Stimulated activated CD4-positive, alpha-beta T cell treated with anti-CD3 and anti-CD28 coated beads, Interleukin-4, amount 100 ng/mL, for 4 hours (primary cell): ENCODE data around the gene TJP1.
"Not testable (repeated sequence)": the region's sequence is repeated elsewhere in the genome, so short reads cannot be mapped to it uniquely, and the experiment has no call there.

Experiments used
- DNase-seq, 2 experiments: peaks; one replicate each; pipeline ENCODE4 v3.0.0-alpha.2; 2020

Gene TJP1

DNA sequence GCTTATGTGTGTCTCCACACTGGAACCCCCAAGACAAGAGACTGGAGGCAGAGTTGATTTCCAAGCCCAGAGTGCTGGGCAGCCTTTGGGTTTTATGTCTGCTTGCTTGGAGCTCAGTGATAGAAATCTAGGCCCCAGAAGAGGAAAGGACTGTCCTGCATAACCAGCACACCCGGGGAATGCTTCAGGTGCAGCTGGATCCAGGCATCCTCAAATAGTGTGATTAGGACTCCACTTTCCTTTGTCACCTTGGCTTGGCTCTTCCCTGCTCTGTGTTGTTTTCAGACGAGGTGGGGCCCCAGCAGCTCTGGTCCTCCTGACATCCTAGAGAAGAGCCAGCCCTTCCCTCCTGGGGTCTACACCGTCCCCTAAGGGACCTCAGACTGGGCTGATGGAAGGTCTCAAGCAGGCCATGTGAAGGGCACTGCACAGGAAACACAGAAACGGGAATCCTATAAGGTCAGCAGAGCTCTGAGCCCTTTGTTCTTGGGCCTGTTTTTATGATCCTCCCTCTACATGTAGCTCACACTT, 143.7 kb downstream of the TJP1 start:
- no peak for DNase-seq

GRCh38 chr15:29677871-29678461, 144.3 kb downstream of the TJP1 start:
- no peak for DNase-seq

DNA sequence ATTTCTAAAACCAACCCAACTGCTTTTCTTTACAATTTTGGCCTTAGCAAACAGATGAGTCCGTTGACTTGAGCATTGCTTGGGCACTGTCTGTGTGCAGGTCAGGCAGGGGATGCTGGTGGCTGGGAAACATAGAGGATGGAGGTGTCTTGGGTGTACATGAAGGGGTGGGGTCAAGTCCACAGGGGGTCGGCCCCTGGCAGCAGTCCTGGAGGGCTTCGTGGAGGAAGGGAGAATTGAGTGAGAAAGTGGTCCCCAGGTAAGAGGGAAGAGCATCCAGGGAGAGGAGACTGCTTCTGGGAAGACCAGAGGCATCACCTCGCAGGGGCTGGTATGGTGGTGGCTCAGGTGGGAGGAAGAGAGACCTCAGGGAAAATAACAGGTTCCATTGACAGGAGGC, 144.8 kb downstream of the TJP1 start:
- no peak for DNase-seq

- no peak for DNase-seq
These were observed 145.3 kb downstream of the TJP1 start for GRCh38 chr15:29676961-29677402.

DNA sequence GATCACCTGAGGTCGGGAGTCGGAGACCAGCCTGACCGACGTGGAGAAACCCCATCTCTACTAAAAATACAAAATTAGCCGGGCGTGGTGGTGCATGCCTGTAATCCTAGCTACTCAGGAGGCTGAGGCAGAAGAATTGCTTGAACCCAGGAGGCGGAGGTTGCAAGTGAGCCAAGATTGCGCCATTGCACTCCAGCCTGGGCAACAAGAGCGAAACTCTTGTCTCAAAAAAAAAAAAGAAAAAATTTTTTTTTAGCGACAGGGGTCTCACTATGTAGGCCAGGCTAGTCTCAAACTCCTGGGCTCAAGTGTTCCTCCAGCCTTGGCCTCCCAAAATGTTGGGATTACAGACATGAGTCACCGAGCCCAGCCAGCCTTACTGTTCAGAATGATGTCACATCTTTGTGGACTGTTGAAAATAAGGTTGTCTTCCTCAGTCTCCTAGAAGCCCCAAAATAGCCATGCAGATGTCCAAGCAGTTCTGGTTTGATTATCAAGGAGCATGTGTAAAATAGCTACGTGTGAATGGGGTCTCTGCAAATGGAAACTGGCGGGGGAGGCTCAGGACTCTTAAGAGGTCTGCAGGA, 145.8 kb downstream of the TJP1 start:
- DNase-seq, result not testable (repeated sequence)

GRCh38 chr15:29675791-29676301, 146.4 kb downstream of the TJP1 start:
- no peak for DNase-seq

GRCh38 chr15:29674661-29675533, 147.4 kb downstream of the TJP1 start:
- no peak for DNase-seq

DNA sequence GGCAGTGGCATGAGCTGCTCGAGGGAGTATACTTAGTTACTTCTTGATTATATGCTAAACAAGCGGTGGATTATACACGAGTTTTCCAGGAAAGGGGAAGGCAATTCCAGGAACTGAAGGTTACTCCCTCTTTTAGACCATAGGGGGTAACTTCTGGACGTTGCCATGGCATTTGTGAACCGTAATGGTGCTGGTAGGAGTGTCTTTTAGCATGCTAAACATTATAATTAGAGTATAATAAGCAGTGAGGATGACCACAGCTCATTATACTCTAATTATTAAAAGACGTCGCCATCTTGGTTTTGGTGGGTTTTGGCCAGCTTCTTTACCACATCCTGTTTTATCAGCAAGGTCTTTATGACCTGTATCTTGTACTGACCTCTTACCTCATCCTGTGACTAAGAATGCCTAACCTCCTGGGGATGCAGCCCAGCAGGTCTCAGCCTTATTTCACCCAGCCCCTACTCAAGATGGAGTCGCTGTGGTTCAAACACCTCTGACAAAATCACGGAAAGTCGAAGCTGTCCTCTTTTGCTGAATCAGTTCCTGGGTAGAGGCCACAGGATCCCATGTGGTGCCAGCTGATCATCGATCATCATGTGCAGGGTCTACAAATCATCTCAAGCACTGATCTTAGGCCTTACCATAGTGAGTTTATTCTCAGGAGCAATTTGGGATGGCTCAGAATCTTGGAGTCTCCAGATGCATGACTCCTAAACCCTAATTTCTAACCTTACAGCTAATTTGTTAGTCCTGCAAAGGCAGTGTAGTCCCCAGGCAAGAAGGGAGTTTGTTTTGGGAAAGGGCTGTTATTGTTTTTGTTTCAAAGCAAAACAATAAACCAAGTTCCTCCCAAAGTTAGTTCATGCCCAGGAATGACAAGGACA, 149.1 kb downstream of the TJP1 start:
- no peak for DNase-seq

GRCh38 chr15:29672446-29672845, 149.8 kb downstream of the TJP1 start:
- DNase-seq, result no peak

- DNase-seq, result not testable (repeated sequence)
These were observed 150.2 kb downstream of the TJP1 start for GRCh38 chr15:29672046-29672445.

DNA sequence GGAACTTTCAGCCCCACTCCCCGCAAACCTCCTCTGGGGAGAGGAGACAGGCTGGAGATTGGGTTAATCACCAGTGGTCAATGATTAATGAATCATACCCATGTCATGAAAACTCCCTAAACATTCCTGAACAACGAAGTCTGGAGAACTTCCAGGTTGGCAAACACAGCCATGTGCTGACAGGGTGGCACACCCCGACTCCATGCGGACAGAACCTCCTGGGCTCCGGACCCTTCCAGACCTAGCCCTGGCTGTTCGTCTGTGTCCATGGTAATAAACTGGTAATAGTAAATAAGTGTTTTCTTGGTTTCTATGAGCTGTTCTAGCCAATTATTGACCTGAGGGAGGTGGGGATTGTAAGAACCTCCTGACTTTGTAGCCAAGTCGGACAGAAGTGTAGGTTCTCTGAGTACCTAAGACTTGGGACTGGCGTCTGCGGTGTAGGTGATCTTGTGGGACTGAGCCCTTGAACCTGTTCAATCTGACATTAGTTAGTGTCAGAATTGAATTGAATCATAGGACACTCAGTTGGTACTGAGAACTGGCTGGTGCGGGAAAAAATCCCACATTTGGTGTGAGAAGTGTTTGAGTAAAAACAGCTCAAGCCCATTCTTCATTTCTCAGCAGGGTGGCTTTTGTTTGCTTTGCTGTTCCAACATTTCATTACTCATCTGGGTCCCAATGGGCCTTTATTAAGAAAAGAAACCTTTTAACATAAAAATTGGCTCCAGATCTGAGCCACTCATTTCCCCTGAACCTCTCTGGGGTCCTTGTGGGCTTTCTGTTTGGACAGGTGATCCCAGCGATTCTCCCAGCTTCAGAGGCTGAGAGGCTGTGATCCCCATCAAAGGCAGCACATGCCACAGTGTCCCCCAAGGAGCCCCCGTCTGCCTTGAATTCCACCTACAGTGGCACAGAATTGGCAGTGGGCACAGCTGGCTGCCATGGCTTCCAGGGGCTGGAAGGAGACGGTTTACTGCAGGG, 151.0 kb downstream of the TJP1 start:
- DNase-seq, result no peak

GRCh38 chr15:29670266-29670665, 152.0 kb downstream of the TJP1 start:
- no peak for DNase-seq

- no peak for DNase-seq
These were observed 152.4 kb downstream of the TJP1 start for GRCh38 chr15:29669823-29670222.

GRCh38 chr15:29668120-29668602, 154.1 kb downstream of the TJP1 start:
- no peak for DNase-seq

DNA sequence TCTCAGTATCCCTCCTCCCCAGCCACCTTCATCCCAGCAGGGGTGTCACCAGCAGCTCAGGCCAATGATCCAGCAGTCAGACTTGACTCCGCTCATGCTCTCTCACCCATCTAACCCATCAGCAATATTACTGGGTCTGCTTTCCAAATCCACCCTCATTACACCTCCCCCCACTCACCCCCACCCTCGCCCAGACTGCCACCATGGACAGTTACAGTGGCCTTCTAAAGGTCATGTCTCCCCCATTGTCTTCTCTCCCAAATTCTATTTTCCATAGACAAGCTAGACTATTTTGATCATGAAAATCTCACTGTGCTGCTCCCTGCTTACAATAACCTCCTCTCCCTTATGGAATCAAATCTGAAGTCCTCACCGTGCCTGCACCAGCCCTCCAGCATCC, 156.0 kb downstream of the TJP1 start:
- no peak for DNase-seq

- no peak for DNase-seq
These were observed 156.7 kb downstream of the TJP1 start for GRCh38 chr15:29665444-29666003.

DNA sequence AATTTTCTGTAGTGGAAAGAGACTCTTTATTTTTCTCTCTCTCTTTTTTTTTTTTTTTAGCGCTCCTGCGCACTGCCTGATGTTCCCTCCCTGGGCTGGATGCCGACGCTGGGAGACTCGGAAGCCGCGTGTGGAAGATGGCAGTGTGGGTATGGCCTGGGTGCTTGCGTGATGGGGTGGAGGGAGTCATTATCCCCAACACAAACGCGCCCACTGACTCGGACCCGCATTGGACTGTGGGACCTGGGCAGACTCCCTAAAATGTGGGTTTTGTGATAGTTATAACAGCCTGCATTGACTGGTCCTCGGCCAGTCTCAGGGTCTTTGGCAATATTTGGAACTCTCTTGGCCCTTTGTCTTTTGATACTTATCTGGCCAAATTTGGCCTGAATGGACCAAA, 157.9 kb downstream of the TJP1 start:
- no peak for DNase-seq

GRCh38 chr15:29657476-29657817, 164.8 kb downstream of the TJP1 start:
- not testable (repeated sequence) for DNase-seq

DNA sequence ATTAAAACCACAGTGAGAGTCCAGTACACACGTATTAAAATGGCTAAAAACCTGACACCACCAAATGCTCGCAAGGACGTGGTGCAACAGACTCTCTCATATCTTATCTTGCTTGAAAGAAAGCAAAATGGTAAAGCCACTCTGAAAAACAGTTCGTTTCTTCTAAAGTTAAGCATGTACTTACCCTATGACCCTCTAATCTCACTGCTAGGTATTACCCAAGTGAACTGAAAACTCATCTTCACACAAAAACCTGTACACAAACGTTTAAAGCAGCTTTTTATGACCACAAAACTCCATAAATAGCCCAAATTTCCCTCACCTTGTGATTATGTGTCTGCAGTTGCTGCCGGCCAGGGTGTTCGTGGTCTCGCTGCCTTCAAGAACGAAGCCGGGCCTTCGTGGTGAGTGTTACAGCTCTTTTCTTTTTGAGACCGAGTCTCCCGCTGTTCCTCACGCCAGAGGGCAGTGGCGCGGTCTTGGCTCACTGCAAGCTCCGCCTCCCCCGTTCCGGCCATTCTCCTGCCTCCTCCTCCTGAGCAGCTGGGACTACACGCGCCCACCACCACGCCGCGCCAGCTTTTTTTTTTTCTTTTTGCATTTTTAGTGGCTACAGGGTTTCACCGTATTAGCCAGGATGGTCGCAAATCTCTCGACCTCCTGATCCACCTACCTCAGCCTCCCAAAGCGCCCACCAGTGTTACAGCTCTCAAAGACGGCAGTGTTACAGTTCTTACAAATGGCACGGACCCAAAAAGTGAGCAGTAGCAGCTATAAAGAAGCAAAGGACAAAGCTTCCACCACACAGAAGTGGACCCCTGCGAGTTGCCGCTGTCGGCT, 165.4 kb downstream of the TJP1 start:
- no peak for DNase-seq

DNA sequence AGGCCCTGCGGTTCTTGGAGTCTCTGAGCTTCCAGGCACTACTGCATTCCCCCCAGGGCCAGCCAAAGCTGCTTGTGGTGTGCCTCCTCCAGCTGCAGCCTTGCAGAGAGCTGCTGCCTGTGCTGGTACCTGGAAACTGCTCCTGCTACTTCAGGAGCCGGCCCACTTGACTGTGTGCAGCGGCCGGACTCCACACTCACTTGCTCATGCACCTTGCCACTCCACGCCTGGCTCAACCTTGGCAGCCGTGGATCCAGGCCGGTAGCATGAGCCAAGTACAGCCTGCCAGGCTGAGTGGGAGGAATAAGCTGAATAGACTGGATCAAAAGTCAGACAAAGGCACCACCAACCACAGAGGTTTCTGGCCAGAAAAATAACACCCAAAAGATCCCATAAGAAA, 169.7 kb downstream of the TJP1 start:
- no peak for DNase-seq
